ENCODE results near the gene SEPTIN10.

DNA sequence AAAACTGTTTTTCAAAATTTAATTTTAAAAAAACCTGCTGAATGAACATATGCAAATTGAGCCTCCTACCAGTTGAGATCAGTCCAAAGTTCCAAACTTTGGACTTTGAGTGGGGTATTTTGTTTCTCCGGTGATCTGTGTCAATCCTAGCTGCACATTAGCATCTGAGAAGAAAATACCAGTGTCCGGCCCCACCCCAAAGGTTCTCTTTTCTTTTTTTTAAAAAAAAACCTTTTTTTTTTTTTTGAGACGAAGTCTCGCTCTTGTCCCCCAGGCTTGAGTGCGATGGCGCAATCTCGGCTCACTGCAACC is 91.7 kb downstream of the SEPTIN10 start:
- TF ChIP-seq, protein P1, sequence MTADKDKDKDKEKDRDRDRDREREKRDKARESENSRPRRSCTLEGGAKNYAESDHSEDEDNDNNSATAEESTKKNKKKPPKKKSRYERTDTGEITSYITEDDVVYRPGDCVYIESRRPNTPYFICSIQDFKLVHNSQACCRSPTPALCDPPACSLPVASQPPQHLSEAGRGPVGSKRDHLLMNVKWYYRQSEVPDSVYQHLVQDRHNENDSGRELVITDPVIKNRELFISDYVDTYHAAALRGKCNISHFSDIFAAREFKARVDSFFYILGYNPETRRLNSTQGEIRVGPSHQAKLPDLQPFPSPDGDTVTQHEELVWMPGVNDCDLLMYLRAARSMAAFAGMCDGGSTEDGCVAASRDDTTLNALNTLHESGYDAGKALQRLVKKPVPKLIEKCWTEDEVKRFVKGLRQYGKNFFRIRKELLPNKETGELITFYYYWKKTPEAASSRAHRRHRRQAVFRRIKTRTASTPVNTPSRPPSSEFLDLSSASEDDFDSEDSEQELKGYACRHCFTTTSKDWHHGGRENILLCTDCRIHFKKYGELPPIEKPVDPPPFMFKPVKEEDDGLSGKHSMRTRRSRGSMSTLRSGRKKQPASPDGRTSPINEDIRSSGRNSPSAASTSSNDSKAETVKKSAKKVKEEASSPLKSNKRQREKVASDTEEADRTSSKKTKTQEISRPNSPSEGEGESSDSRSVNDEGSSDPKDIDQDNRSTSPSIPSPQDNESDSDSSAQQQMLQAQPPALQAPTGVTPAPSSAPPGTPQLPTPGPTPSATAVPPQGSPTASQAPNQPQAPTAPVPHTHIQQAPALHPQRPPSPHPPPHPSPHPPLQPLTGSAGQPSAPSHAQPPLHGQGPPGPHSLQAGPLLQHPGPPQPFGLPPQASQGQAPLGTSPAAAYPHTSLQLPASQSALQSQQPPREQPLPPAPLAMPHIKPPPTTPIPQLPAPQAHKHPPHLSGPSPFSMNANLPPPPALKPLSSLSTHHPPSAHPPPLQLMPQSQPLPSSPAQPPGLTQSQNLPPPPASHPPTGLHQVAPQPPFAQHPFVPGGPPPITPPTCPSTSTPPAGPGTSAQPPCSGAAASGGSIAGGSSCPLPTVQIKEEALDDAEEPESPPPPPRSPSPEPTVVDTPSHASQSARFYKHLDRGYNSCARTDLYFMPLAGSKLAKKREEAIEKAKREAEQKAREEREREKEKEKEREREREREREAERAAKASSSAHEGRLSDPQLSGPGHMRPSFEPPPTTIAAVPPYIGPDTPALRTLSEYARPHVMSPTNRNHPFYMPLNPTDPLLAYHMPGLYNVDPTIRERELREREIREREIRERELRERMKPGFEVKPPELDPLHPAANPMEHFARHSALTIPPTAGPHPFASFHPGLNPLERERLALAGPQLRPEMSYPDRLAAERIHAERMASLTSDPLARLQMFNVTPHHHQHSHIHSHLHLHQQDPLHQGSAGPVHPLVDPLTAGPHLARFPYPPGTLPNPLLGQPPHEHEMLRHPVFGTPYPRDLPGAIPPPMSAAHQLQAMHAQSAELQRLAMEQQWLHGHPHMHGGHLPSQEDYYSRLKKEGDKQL (CRISPR knock-in tag; IDR thresholded peaks at IDR 0.05; ENCODE audit: borderline replicate concordance), result no peak
- TF ChIP-seq NCOA1 (IDR thresholded peaks at IDR 0.05; ENCODE audit: low read depth) (no peak), GTF2E2 (tag; IDR thresholded peaks at IDR 0.05) (no peak), EZH2 (IDR thresholded peaks at IDR 0.05; ENCODE audit: borderline replicate concordance, low read depth, low read length) (no peak), NELFE (IDR thresholded peaks at IDR 0.05; ENCODE audit: insufficient read depth, insufficient read length) (no peak), FOXA1 (IDR thresholded peaks at IDR 0.05; ENCODE audit: borderline replicate concordance) (no peak), ZNF232 (CRISPR knock-in tag; IDR thresholded peaks at IDR 0.05) (no peak)
- TF ChIP-seq, protein P2, sequence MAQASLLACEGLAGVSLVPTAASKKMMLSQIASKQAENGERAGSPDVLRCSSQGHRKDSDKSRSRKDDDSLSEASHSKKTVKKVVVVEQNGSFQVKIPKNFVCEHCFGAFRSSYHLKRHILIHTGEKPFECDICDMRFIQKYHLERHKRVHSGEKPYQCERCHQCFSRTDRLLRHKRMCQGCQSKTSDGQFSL (CRISPR knock-in tag; IDR thresholded peaks at IDR 0.05), result no peak
- TF ChIP-seq, protein P2 (tag; IDR thresholded peaks at IDR 0.05), result no peak
- TF ChIP-seq, protein P3, sequence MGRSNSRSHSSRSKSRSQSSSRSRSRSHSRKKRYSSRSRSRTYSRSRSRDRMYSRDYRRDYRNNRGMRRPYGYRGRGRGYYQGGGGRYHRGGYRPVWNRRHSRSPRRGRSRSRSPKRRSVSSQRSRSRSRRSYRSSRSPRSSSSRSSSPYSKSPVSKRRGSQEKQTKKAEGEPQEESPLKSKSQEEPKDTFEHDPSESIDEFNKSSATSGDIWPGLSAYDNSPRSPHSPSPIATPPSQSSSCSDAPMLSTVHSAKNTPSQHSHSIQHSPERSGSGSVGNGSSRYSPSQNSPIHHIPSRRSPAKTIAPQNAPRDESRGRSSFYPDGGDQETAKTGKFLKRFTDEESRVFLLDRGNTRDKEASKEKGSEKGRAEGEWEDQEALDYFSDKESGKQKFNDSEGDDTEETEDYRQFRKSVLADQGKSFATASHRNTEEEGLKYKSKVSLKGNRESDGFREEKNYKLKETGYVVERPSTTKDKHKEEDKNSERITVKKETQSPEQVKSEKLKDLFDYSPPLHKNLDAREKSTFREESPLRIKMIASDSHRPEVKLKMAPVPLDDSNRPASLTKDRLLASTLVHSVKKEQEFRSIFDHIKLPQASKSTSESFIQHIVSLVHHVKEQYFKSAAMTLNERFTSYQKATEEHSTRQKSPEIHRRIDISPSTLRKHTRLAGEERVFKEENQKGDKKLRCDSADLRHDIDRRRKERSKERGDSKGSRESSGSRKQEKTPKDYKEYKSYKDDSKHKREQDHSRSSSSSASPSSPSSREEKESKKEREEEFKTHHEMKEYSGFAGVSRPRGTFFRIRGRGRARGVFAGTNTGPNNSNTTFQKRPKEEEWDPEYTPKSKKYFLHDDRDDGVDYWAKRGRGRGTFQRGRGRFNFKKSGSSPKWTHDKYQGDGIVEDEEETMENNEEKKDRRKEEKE (IDR thresholded peaks at IDR 0.05; ENCODE audit: borderline replicate concordance in 1 of 2, control insufficient read depth in 1 of 2, low read depth in 2 of 2, low read length in 1 of 2), result no peak

Measured in K562 (cell line).